Endothelial cell of umbilical vein (primary cell): Measurements from ENCODE around the gene RNF135. TPM values are rescaled to one million over a fixed set of nuclear protein-coding genes. Genes with fewer than 3 reads are reported as not detected.

Source experiments
- BruUV-seq: library from RNA; stranded (reverse); fragments of 400-500 nt; replicated peaks from 2 replicates; lab custom pipeline; 2021; lab: Mats Ljungman, UMichigan
- CTCF ChIA-PET: fragments of 300-600, 350-600 bp; sonication (Branson Sonifier 250); formaldehyde crosslinking; loops from one replicate; lab custom pipeline; 2021; ENCODE audit warnings: antibody characterized with exemption, inconsistent platforms; lab: Charles Lee
- POLR2A ChIA-PET: fragments of 300-600, 350-600 bp; sonication (Branson Sonifier 250); formaldehyde crosslinking; loops from one replicate; lab custom pipeline; 2021; ENCODE audit warnings: antibody characterized with exemption, inconsistent platforms; lab: Charles Lee
- DNase-seq: peaks from one replicate; pipeline ENCODE4 v3.0.0-alpha.2; 2011; ENCODE audit warnings: low read depth, low spot score
- FAIRE-seq: peaks from 2 replicates; lab custom pipeline; 2011; peaks lifted over from hg19 to GRCh38; lab: Jason Lieb, UNC
- H2AFZ ChIP-seq: 2 replicates; pipeline ENCODE4 v1.6.0; 2012; ENCODE audit warnings: low read depth, low read length, control low read depth, inconsistent platforms
- H3K27ac ChIP-seq: 2 replicates; pipeline ENCODE4 v1.5.1; 2011; ENCODE audit warnings: low read depth, mild to moderate bottlenecking, control low read depth, low read length, moderate library complexity; ENCODE audit not compliant: insufficient read depth
- H3K27me3 ChIP-seq, 2 experiments: 2 replicates each; pipeline versions ENCODE4 v1.6.0 to v1.6.1; 2011; ENCODE audit warnings: low read length in 2 of 2, mixed read lengths in 1 of 2; ENCODE audit not compliant: control insufficient read depth in 2 of 2, insufficient read depth in 2 of 2
- H3K36me3 ChIP-seq, 2 experiments: 2 replicates in 1 of 2; 3 replicates in 1 of 2; pipeline ENCODE4 v1.5.1; 2011; ENCODE audit warnings: low read length in 2 of 2, mild to moderate bottlenecking in 1 of 2, moderate library complexity in 1 of 2; ENCODE audit not compliant: control insufficient read depth in 2 of 2, insufficient read depth in 2 of 2; ENCODE audit errors: extremely low read depth in 1 of 2
- H3K4me1 ChIP-seq: 3 replicates; pipeline ENCODE4 v1.5.1; 2011; ENCODE audit warnings: mild to moderate bottlenecking, low read length; ENCODE audit not compliant: control insufficient read depth, insufficient read depth; ENCODE audit errors: extremely low read depth
- H3K4me2 ChIP-seq: 2 replicates; pipeline ENCODE4 v1.6.1; 2011; ENCODE audit warnings: low read length, control low read depth, mixed read lengths; ENCODE audit not compliant: insufficient read depth
- H3K4me3 ChIP-seq, 3 experiments: fragments of 200-600 bp in 1 of 3; sonication (generic), shearing (Covaris generic) in 1 of 3; replicated peaks in 1 of 3; 2 replicates each; pipeline ENCODE4 v1.5.1; 2011 to 2016; ENCODE audit warnings: control low read depth in 3 of 3, low read length in 3 of 3, mild to moderate bottlenecking in 2 of 3, inconsistent platforms in 1 of 3, low read depth in 1 of 3, moderate library complexity in 1 of 3; ENCODE audit not compliant: insufficient read depth in 1 of 3
- H3K79me2 ChIP-seq: 2 replicates; pipeline ENCODE4 v1.6.0; 2012; ENCODE audit warnings: low read length, inconsistent platforms; ENCODE audit not compliant: control insufficient read depth, insufficient read depth
- H3K9ac ChIP-seq: replicated peaks from 2 replicates; pipeline ENCODE3; 2011; ENCODE audit warnings: low read length, control low read depth; ENCODE audit not compliant: insufficient read depth; ENCODE audit errors: extremely low read depth
- H3K9me1 ChIP-seq: replicated peaks from 3 replicates; pipeline ENCODE4 v1.6.0; 2011; ENCODE audit warnings: mild to moderate bottlenecking, low read length; ENCODE audit not compliant: control insufficient read depth, insufficient read depth; ENCODE audit errors: extremely low read depth
- H3K9me3 ChIP-seq: replicated peaks from 2 replicates; pipeline ENCODE4 v1.5.1; 2012; ENCODE audit warnings: low read length, inconsistent platforms; ENCODE audit not compliant: control insufficient read depth, insufficient read depth
- H4K20me1 ChIP-seq: replicated peaks from 2 replicates; pipeline ENCODE3; 2011; ENCODE audit warnings: mild to moderate bottlenecking, low read length; ENCODE audit not compliant: control insufficient read depth, insufficient read depth; ENCODE audit errors: extremely low read depth
- EZH2 ChIP-seq: IDR thresholded peaks from 2 replicates; pipeline ENCODE4 v1.6.1; 2012; ENCODE audit warnings: borderline replicate concordance, low read depth, mild to moderate bottlenecking, moderate library complexity, low read length, inconsistent platforms; ENCODE audit not compliant: severe bottlenecking
- FOS ChIP-seq: IDR thresholded peaks from 2 replicates; pipeline ENCODE4 v1.6.1; 2011; ENCODE audit warnings: mild to moderate bottlenecking, low read length, moderate library complexity, borderline replicate concordance; ENCODE audit not compliant: insufficient read depth
- GATA2 ChIP-seq: IDR thresholded peaks from 2 replicates; pipeline ENCODE4 v1.7.0; 2011; ENCODE audit warnings: low read depth, mild to moderate bottlenecking, moderate library complexity, mixed read lengths, low read length; ENCODE audit not compliant: insufficient read length, insufficient read depth
- JUN ChIP-seq: IDR thresholded peaks from 2 replicates; pipeline ENCODE4 v1.6.1; 2011; ENCODE audit warnings: borderline replicate concordance, low read depth; ENCODE audit not compliant: insufficient read length, insufficient read depth
- MAX ChIP-seq: IDR thresholded peaks from 2 replicates; pipeline ENCODE4 v1.6.1; 2011; ENCODE audit not compliant: insufficient read depth, insufficient read length
- MYC ChIP-seq: IDR thresholded peaks from one replicate; pipeline ENCODE4 v1.6.1; 2011; ENCODE audit warnings: mild to moderate bottlenecking, low read depth, low read length
- POLR2A ChIP-seq: IDR thresholded peaks from 2 replicates; pipeline ENCODE4 v1.6.1; 2012; ENCODE audit warnings: low read depth, mild to moderate bottlenecking, control low read depth, low read length
- POLR2AphosphoS5 ChIP-seq: IDR thresholded peaks from 2 replicates; pipeline ENCODE4 v1.6.1; 2012; ENCODE audit warnings: low read depth, mild to moderate bottlenecking, control low read depth, low read length, moderate library complexity; ENCODE audit not compliant: insufficient read depth
- dilution Hi-C: fragments of 300-500 bp; cut with MboI; formaldehyde crosslinking; loops from one replicate; pipeline ENCODE4 v1.15.0; 2019; ENCODE audit warnings: low sequenced_read_pairs; ENCODE audit not compliant: extremely low pct_ligation_motif_present
- intact Hi-C: fragments of 100-400 bp; cut with micrococcal nuclease; formaldehyde crosslinking; loops from one replicate; pipeline ENCODE4 v1.10.0; 2022
- polyA plus RNA-seq, 4 experiments: library from polyadenylated mRNA; depleted of rRNA in 3 of 4; stranded (reverse) in 3 of 4; unstranded in 1 of 4; fragments of >200 nt; gene quantifications; 2 replicates each; pipeline versions ENCODE4 v1.2.1 to v1.2.3, GENCODE V29; 2011 to 2012; ENCODE audit warnings: missing spikeins in 1 of 4
- total RNA-seq: library from RNA; stranded (reverse); gene quantifications from 2 replicates; pipeline ENCODE4 v1.2.3, GENCODE V29; 2021
- TF ChIP-seq, protein P1 (sequence below), 2 donors: IDR thresholded peaks; 1 replicate in 1 of 2; 2 replicates in 1 of 2; pipeline ENCODE4 v1.5.1; 2011; ENCODE audit warnings: low read length in 2 of 2, mild to moderate bottlenecking in 2 of 2, moderate library complexity in 2 of 2, control low read depth in 1 of 2, inconsistent platforms in 1 of 2, low read depth in 1 of 2; ENCODE audit not compliant: insufficient read depth in 1 of 2; ENCODE audit errors: extremely low read depth in 1 of 2

The RNF135 gene
- total and polyA plus RNA-seq, 2 donors (not counting 3 experiments of a cell fraction or from before 2014, with no cell fraction given), result 11.6 to 12.0 TPM

- Histone ChIP-seq H3K27me3 (peaks cover 7% of the 10 kb centered on the region in 2 experiments), H3K27ac (no peak overlapping the region), H3K79me2 (no peaks in the 10 kb centered on the region), H3K9ac (no peak overlapping the region), H3K9me1 (no peaks in the 10 kb centered on the region), H3K4me3 (no peak overlapping the region), H2AFZ (no peak overlapping the region), H3K36me3 (no peaks in the 10 kb centered on the region), H4K20me1 (no peaks in the 10 kb centered on the region), H3K4me2 (no peak overlapping the region), H3K9me3 (no peaks in the 10 kb centered on the region), H3K4me1 (no peaks in the 10 kb centered on the region)
- dilution Hi-C loops (no loop called here), intact Hi-C loops (no loop called here)
- POLR2A ChIA-PET, result interaction anchor here (0.7 kb wide), 1 partner anchor 1010 kb away, joined by 11 read pairs; no protein-coding TSS in a partner anchor
- DNase-seq (no peak), FAIRE-seq (no peak)
- TF ChIP-seq MAX (no peak), FOS (no peak), JUN (no peak), MYC (no peak), POLR2A (no peak)
- BruUV-seq, result no TSS peak
- CTCF ChIA-PET, result no interaction called here
Observed at GRCh38 chr17:30928584-30928983, 42.3 kb upstream of the RNF135 start.

DNA sequence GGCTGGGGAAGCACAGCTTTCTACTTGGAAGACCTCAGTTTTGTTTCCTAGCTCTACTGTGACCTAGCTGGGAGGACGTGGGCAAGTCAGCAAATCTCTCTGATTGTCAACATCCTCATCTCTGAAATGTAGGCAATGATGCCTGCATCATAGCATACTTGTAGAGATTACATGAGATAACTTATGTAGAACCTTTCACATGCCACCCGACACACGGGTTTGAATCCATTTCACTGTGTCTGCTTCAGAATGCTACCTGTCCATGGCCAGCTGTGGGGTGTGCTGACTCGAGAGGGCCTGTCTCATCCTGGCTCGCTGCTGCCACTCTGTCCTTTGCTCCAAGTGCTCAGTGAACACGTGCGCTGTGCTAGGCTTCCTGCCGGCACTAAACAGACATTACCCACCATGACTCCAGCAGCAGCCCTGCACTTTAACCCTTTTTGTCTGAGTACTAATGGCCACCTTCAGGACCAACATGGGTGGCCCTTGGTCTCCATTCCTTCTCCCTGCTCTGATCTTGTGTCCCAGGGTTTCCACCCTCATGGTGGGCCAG is 41.7 kb upstream of the RNF135 start:
- dilution Hi-C loops, result no loop called here

More for the DNA sequence above, 41.7 kb upstream of the RNF135 start:
- Histone ChIP-seq H3K27ac (no peak overlapping the region), H2AFZ (no peak overlapping the region), H4K20me1 (no peaks in the 10 kb centered on the region), H3K9me1 (no peaks in the 10 kb centered on the region), H3K4me1 (no peaks in the 10 kb centered on the region), H3K79me2 (no peaks in the 10 kb centered on the region), H3K9ac (no peak overlapping the region), H3K9me3 (no peaks in the 10 kb centered on the region), H3K4me3 (no peak overlapping the region), H3K27me3 (peaks cover 8 to 10% of the 10 kb centered on the region in 2 experiments), H3K36me3 (no peaks in the 10 kb centered on the region), H3K4me2 (no peak overlapping the region)
- no peak for TF ChIP-seq POLR2A
- TF ChIP-seq, protein P1, sequence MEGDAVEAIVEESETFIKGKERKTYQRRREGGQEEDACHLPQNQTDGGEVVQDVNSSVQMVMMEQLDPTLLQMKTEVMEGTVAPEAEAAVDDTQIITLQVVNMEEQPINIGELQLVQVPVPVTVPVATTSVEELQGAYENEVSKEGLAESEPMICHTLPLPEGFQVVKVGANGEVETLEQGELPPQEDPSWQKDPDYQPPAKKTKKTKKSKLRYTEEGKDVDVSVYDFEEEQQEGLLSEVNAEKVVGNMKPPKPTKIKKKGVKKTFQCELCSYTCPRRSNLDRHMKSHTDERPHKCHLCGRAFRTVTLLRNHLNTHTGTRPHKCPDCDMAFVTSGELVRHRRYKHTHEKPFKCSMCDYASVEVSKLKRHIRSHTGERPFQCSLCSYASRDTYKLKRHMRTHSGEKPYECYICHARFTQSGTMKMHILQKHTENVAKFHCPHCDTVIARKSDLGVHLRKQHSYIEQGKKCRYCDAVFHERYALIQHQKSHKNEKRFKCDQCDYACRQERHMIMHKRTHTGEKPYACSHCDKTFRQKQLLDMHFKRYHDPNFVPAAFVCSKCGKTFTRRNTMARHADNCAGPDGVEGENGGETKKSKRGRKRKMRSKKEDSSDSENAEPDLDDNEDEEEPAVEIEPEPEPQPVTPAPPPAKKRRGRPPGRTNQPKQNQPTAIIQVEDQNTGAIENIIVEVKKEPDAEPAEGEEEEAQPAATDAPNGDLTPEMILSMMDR (IDR thresholded peaks at IDR 0.05; ENCODE audit: extremely low read depth in 1 of 2, insufficient read depth in 1 of 2, low read depth in 1 of 2, low read length in 2 of 2), result no peak
- no peak for TF ChIP-seq GATA2
- TF ChIP-seq MAX, result no peak
- TF ChIP-seq JUN, result no peak
- no peak for TF ChIP-seq EZH2
- TF ChIP-seq FOS, result no peak
- no peak for TF ChIP-seq POLR2AphosphoS5
- ChIA-PET POLR2A (no interaction called here), CTCF (no interaction called here)
- DNase-seq (no peak), FAIRE-seq (no peak)
- intact Hi-C loops, result no loop called here
- no TSS peak for BruUV-seq
